ENCODE measurements around the gene ARTN. TPM values are rescaled to one million over a fixed set of nuclear protein-coding genes. Genes with fewer than 3 reads are reported as not detected.

Gene ARTN
- total and polyA plus RNA-seq, 7 donors = 0.05 to 0.79 (median 0.43) TPM; not detected in 1

- Histone ChIP-seq H3K27ac (no peak overlapping the region), H3K4me1 (no peaks in the 10 kb centered on the region), H3K36me3 (ENCODE audit: insufficient read depth in 1 of 2, low read depth in 1 of 2) (peaks cover 0 to 100% of the 10 kb centered on the region in 2 donors), H3K9me3 (no peaks in the 10 kb centered on the region), H3K27me3 (ENCODE audit: insufficient read depth in 3 of 3, low read length in 2 of 3) (no peaks in the 10 kb centered on the region), H3K4me3 (no peak overlapping the region)
- WGBS, 3 donors = 52 to 78% (median 56%) methylated on average over 2 of the region's 2 CpGs
- intact Hi-C loops (cut with DNase I) = no loop called here
- DNase-seq = no peak
- peak in 1 of 4 donors; percentile 31 for ATAC-seq
- TF ChIP-seq CTCF (IDR thresholded peaks at IDR 0.05) = no peak
Observed at GRCh38 chr1:43962324-43962723, 28.7 kb downstream of the ARTN start.

- TF ChIP-seq CTCF (IDR thresholded peaks at IDR 0.05) = no peak
- no peaks in the 10 kb centered on the region for H3K27me3 ChIP-seq (ENCODE audit: insufficient read depth in 3 of 3, low read length in 2 of 3)
- peaks cover 0 to 100% of the 10 kb centered on the region in 2 donors for H3K36me3 ChIP-seq (ENCODE audit: insufficient read depth in 1 of 2, low read depth in 1 of 2)
Observed at GRCh38 chr1:43963006-43963405, 29.4 kb downstream of the ARTN start.

DNA sequence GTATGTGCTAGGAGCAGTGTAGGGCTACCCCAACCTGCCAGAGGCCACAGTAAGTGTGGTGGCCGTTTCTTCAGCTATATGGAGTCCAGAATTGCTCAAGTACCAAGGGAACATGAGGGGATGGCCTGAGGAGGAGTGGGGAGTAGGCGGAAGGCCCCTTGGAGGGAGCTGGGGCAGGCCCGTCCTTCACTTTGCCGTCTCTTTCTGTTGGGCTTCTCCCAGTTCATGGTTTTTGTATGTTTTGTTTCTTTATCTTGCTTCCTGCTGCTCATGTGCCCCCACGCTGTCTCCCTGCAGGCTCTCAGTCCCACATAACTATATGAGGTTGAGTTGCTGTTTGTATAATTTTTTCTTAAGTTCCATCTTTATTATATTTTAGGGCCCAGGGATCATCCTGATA is 30.3 kb downstream of the ARTN start:
- 76 to 83% (median 82%) methylated on average over 5 of the region's 5 CpGs for WGBS, 3 donors
- Histone ChIP-seq H3K27ac (no peak overlapping the region), H3K4me3 (no peak overlapping the region), H3K27me3 (ENCODE audit: insufficient read depth in 3 of 3, low read length in 2 of 3) (no peaks in the 10 kb centered on the region), H3K4me1 (no peaks in the 10 kb centered on the region), H3K36me3 (ENCODE audit: insufficient read depth in 1 of 2, low read depth in 1 of 2) (peaks cover 0 to 91% of the 10 kb centered on the region in 2 donors), H3K9me3 (no peaks in the 10 kb centered on the region)
- no peak for ATAC-seq
- intact Hi-C loops (cut with DNase I) = no loop called here
- DNase-seq = no peak
- TF ChIP-seq CTCF (IDR thresholded peaks at IDR 0.05) = no peak

More at GRCh38 chr1:43963006-43963405, 29.4 kb downstream of the ARTN start:
- ATAC-seq (no peak), DNase-seq (no peak)
- Histone ChIP-seq H3K27ac (no peak overlapping the region), H3K4me1 (no peaks in the 10 kb centered on the region), H3K4me3 (no peak overlapping the region), H3K9me3 (no peaks in the 10 kb centered on the region)
- 88 to 93% (median 93%) methylated on average over 3 of the region's 3 CpGs for WGBS, 3 donors
- intact Hi-C loops (cut with DNase I) = no loop called here

DNA sequence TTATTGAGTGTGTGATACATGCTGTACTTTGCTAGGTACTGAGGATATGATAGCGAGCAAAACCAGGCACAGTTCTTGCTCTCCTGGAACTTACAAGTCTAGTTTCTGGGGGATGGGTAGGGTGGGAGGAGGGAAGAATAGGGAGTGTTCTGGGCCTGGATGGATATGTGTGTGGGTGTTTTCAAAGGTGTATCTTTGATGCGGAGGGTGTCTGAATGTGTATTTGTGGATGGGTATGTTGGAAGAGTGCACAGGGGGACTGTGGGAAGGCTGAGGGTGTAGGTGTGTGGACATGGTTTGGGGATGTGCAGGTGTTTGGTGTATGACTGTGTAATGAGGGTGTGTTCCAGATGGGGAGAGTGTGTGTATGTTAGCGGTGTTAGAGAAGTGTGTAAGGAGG is 31.7 kb downstream of the ARTN start:
- WGBS, 3 donors = 87 to 99% (median 91%) methylated on average over 3 of the region's 3 CpGs
- Histone ChIP-seq H3K36me3 (ENCODE audit: insufficient read depth in 1 of 2, low read depth in 1 of 2) (peaks cover 0 to 77% of the 10 kb centered on the region in 2 donors), H3K27ac (no peak overlapping the region), H3K27me3 (ENCODE audit: insufficient read depth in 3 of 3, low read length in 2 of 3) (no peaks in the 10 kb centered on the region), H3K4me1 (peaks cover 1% of the 10 kb centered on the region), H3K9me3 (no peaks in the 10 kb centered on the region), H3K4me3 (no peak overlapping the region)
- TF ChIP-seq CTCF (IDR thresholded peaks at IDR 0.05) = no peak
- intact Hi-C loops (cut with DNase I) = no loop called here
- ATAC-seq (no peak), DNase-seq (no peak)

DNA sequence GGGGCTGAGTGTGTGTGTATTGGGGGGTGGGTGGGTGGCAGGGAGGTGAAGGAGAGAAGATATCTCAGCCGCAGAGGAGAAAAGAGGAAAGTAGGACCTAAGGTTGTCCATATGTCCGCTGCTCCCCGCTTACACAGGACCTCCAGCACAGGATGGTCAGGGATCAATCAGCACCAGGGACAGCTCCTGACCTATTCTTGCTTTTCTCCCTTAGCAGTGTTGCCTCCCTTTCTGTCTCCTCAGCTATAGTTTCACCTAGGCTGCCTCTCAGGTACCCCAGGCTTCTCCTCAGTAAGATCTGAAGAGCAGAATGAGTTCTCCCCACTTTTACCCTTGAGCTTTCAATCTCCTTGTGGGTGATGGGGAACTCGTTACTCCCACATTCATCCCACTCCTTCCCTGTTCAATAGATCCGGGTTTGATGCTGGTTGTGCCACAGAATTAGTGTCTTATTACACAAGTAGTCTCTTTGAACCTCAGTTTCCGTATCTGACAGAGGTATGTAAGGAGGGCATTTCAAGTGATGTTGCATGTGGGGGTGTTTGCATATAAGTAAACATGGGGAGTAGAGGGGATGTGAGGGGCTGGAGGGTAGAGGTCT is 34.8 kb downstream of the ARTN start:
- H3K27ac ChIP-seq = no peak overlapping the region
- H3K4me3 ChIP-seq = no peak overlapping the region
- WGBS, 3 donors = 76 to 85% (median 80%) methylated on average over 6 of the region's 6 CpGs
- intact Hi-C loops (cut with DNase I) = no loop called here
- peaks cover 2 to 62% of the 10 kb centered on the region in 2 donors for H3K36me3 ChIP-seq (ENCODE audit: insufficient read depth in 1 of 2, low read depth in 1 of 2)
- TF ChIP-seq CTCF (IDR thresholded peaks at IDR 0.05) = no peak
- H3K27me3 ChIP-seq (ENCODE audit: insufficient read depth in 3 of 3, low read length in 2 of 3) = no peaks in the 10 kb centered on the region
- no peak for ATAC-seq
- no peak for DNase-seq
- no peaks in the 10 kb centered on the region for H3K9me3 ChIP-seq
- H3K4me1 ChIP-seq = peaks cover 18% of the 10 kb centered on the region

Data from psoas muscle (tissue), 8 donors.